Neural progenitor cell (in vitro differentiated cells): ENCODE results near the gene NAA40. TPM values are rescaled to one million over a fixed set of nuclear protein-coding genes. Genes with fewer than 3 reads are reported as not detected.

ENCODE experiments used
- DNase-seq: peaks from one replicate; pipeline ENCODE4 v3.0.0-alpha.2; 2016; ENCODE audit warnings: low spot score
- H2AFZ ChIP-seq: fragments of 200-600 bp; sonication (generic); replicated peaks from 2 replicates; pipeline ENCODE4 v1.6.1; 2016; ENCODE audit warnings: antibody characterized with exemption
- H3F3A ChIP-seq: fragments of 200-600 bp; sonication (generic); 2 replicates; pipeline ENCODE4 v1.6.1; 2016; ENCODE audit warnings: antibody characterized with exemption, low read depth
- H3K27ac ChIP-seq: fragments of 200-600 bp; sonication (generic); 2 replicates; pipeline ENCODE4 v1.5.1; 2016; ENCODE audit warnings: mild to moderate bottlenecking
- H3K27me3 ChIP-seq: fragments of 200-600 bp; sonication (generic); 2 replicates; pipeline ENCODE4 v1.6.1; 2016; ENCODE audit warnings: mild to moderate bottlenecking, moderate library complexity
- H3K36me3 ChIP-seq: fragments of 200-600 bp; sonication (generic); 2 replicates; pipeline ENCODE4 v1.5.1; 2016
- H3K4me1 ChIP-seq: fragments of 200-600 bp; sonication (generic); 2 replicates; pipeline ENCODE4 v1.6.1; 2016; ENCODE audit warnings: mixed run types
- H3K4me2 ChIP-seq: fragments of 200-600 bp; sonication (generic); 2 replicates; pipeline ENCODE4 v1.6.1; 2016
- H3K4me3 ChIP-seq: fragments of 200-600 bp; sonication (generic); 2 replicates; pipeline ENCODE4 v1.5.1; 2016
- H3K79me2 ChIP-seq: fragments of 200-600 bp; sonication (generic); 2 replicates; pipeline ENCODE4 v1.6.1; 2016; ENCODE audit warnings: low read depth
- H3K9ac ChIP-seq: fragments of 200-600 bp; sonication (generic); 2 replicates; pipeline ENCODE4 v1.6.1; 2016
- H3K9me3 ChIP-seq: fragments of 200-600 bp; sonication (generic); 2 replicates; pipeline ENCODE4 v1.5.1; 2016; ENCODE audit warnings: low read depth
- H4K20me1 ChIP-seq: fragments of 200-600 bp; sonication (generic); 2 replicates; pipeline ENCODE4 v1.6.1; 2016; ENCODE audit warnings: low read depth
- H3K27ac Mint-ChIP-seq: 3 replicates; pipeline ENCODE4 v1.8.0; 2021; ENCODE audit warnings: mixed read lengths
- H3K27me3 Mint-ChIP-seq: 2 replicates; pipeline ENCODE4 v1.8.0; 2022; ENCODE audit warnings: low read depth, mild to moderate bottlenecking, inconsistent platforms, moderate library complexity, mixed read lengths; ENCODE audit not compliant: insufficient read depth
- H3K36me3 Mint-ChIP-seq: 3 replicates; pipeline ENCODE4 v1.8.0; 2021; ENCODE audit warnings: mixed read lengths
- H3K4me1 Mint-ChIP-seq: 3 replicates; pipeline ENCODE4 v1.8.0; 2021; ENCODE audit warnings: mixed read lengths
- H3K4me3 Mint-ChIP-seq: 3 replicates; pipeline ENCODE4 v1.8.0; 2021; ENCODE audit warnings: mild to moderate bottlenecking, moderate library complexity, mixed read lengths
- H3K9me3 Mint-ChIP-seq: 3 replicates; pipeline ENCODE4 v1.8.0; 2020; ENCODE audit warnings: mixed read lengths
- EZH2 ChIP-seq: fragments of 200-600 bp; sonication (generic); IDR thresholded peaks from 2 replicates; pipeline ENCODE4 v1.6.1; 2017; ENCODE audit warnings: antibody characterized with exemption, mild to moderate bottlenecking, moderate library complexity
- EZH2phosphoT487 ChIP-seq: fragments of 200-600 bp; sonication (generic); IDR thresholded peaks from 2 replicates; pipeline ENCODE4 v1.6.1; 2017; ENCODE audit warnings: antibody characterized with exemption
- total RNA-seq: library from RNA; depleted of rRNA; stranded (reverse); fragments of >200 nt; gene quantifications from 2 replicates; pipeline ENCODE4 v1.2.3, GENCODE V29; 2015; ENCODE audit warnings: low replicate concordance
- TF ChIP-seq, protein P1 (sequence below): fragments of 200-600 bp; sonication (generic); IDR thresholded peaks from 2 replicates; pipeline ENCODE4 v1.5.1; 2017; ENCODE audit warnings: antibody characterized with exemption, mild to moderate bottlenecking

NAA40 gene
- total RNA-seq, 1 donor from 2014 or later, result 38.7 TPM

DNA sequence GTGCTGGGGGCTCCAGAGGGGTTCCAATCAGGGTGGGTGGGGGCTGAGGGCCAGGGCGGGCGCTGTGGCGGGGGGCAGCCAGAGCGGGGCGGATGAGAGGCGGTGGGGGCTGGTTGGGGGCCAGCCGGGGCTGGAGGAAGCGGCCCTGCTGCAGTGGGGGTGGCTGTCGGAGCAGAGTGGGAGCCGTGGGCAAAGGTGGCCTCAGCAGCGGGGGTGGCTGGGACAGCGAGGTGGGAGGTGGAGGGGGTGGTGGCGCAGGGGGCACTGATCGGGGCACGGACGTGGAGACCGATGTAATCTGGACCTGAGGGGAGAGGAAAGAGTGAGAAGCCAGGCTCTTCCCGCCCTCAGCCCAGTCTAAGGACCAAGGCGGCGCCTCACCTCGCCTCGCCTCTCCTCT, 26.9 kb upstream of the NAA40 start:
- H3K36me3 ChIP-seq, result no peaks in the 10 kb centered on the region
- H3K79me2 ChIP-seq, result peaks cover 47% of the 10 kb centered on the region
- no peak overlapping the region for H3K4me3 ChIP-seq
- H3K36me3 Mint-ChIP-seq, result peaks cover 10% of the 10 kb centered on the region
- TF ChIP-seq EZH2phosphoT487, result no peak
- no peak for TF ChIP-seq EZH2
- TF ChIP-seq, protein P1, sequence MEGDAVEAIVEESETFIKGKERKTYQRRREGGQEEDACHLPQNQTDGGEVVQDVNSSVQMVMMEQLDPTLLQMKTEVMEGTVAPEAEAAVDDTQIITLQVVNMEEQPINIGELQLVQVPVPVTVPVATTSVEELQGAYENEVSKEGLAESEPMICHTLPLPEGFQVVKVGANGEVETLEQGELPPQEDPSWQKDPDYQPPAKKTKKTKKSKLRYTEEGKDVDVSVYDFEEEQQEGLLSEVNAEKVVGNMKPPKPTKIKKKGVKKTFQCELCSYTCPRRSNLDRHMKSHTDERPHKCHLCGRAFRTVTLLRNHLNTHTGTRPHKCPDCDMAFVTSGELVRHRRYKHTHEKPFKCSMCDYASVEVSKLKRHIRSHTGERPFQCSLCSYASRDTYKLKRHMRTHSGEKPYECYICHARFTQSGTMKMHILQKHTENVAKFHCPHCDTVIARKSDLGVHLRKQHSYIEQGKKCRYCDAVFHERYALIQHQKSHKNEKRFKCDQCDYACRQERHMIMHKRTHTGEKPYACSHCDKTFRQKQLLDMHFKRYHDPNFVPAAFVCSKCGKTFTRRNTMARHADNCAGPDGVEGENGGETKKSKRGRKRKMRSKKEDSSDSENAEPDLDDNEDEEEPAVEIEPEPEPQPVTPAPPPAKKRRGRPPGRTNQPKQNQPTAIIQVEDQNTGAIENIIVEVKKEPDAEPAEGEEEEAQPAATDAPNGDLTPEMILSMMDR, result no peak
- no peak overlapping the region for H3K27ac Mint-ChIP-seq
- no peak overlapping the region for H3K4me3 Mint-ChIP-seq
- H3K9ac ChIP-seq, result no peak overlapping the region
- H3K27me3 ChIP-seq, result no peaks in the 10 kb centered on the region
- H3F3A ChIP-seq, result peaks cover 85% of the 10 kb centered on the region
- no peaks in the 10 kb centered on the region for H3K9me3 ChIP-seq
- H2AFZ ChIP-seq, result no peak overlapping the region
- H3K4me2 ChIP-seq, result no peak overlapping the region
- peaks cover 5% of the 10 kb centered on the region for H3K27me3 Mint-ChIP-seq
- peaks cover 49% of the 10 kb centered on the region for H3K4me1 Mint-ChIP-seq
- DNase-seq, result no peak
- no peaks in the 10 kb centered on the region for H3K9me3 Mint-ChIP-seq
- peak overlapping the region; percentile 80 for H3K27ac ChIP-seq
- H4K20me1 ChIP-seq, result peaks cover 96% of the 10 kb centered on the region
- H3K4me1 ChIP-seq, result peaks cover 62% of the 10 kb centered on the region

DNA sequence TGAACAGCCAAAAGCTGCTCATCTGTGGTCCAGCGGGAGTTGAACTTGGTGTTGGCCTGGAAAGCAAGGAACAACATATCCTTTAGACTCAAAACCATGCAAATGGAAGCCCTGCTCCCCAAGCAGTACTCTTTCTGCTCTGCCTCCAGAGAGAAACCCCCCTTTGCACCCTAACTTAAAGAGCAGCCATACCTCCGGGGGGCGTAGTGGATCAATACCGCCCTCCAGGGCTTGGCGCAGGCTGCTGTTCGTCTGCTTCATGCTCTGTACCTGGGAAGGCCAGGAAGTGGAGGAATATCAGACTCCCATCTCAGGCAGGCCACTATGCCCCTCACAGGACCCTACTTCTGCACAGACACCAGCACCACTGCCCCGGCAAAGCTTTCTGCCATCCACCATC, 26.1 kb upstream of the NAA40 start:
- peaks cover 88% of the 10 kb centered on the region for H4K20me1 ChIP-seq
- no peak overlapping the region for H3K9ac ChIP-seq
- Mint-ChIP-seq H3K27ac (no peak overlapping the region), H3K9me3 (no peaks in the 10 kb centered on the region), H3K4me3 (peak overlapping the region; percentile 30), H3K27me3 (peaks cover 6% of the 10 kb centered on the region), H3K4me1 (peaks cover 45% of the 10 kb centered on the region), H3K36me3 (peaks cover 10% of the 10 kb centered on the region)
- H3K27me3 ChIP-seq, result no peaks in the 10 kb centered on the region
- H3K9me3 ChIP-seq, result no peaks in the 10 kb centered on the region
- peaks cover 60% of the 10 kb centered on the region for H3K4me1 ChIP-seq
- no peaks in the 10 kb centered on the region for H3K36me3 ChIP-seq
- no peak overlapping the region for H2AFZ ChIP-seq
- peak overlapping the region; percentile 22 for H3K4me2 ChIP-seq
- peak overlapping the region; percentile 80 for H3K27ac ChIP-seq
- peaks cover 83% of the 10 kb centered on the region for H3F3A ChIP-seq
- no peak for TF ChIP-seq EZH2
- TF ChIP-seq, protein P1, result peak; percentile 8
- H3K79me2 ChIP-seq, result peaks cover 47% of the 10 kb centered on the region
- H3K4me3 ChIP-seq, result no peak overlapping the region
- DNase-seq, result no peak

DNA sequence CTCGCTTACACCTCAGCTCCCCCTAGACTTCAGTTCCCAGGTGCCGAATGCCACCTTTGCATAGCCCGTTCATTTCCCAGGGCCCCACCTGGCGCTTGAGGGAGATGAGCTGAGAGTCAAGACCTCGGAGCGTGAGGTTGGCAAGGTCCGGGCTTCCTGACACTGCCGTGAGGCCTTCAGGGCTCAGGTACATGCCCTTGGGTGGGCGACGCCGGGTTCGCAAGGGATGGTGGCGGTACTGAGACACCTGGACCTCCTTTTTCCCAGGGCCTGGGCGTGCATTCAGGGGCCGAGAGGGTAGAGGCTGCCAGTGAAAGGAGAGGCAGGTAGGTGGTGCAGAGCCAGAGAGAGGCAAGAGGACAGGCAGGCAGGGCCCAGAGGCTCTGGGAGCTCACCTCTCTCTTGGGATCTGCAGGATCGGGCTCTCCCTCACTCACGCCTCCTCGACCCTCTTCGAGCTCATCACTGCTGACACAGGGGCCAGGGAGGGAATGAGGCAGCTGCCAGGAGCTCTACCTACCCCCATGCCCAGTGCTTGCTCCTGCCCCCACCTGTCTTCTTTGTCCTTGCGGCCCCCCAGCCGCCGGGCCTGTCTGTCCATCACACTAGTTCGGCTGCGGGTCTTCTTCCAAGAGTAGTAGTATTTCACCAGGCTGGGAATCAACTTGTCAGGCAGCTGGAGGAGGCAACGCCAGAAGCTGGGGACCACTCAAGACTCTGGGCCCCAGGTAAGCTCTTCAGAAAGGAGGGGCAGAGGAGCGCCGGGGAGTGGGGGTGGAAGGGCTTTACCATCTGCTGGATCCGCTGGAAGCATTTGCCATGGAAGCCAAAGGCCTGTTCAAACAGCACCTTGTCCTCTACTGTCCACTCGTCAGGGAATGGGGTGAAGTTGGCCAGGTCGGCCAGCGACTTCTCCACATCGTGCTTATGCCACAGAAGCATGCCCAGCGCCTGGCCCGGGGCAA, 24.7 kb upstream of the NAA40 start:
- Histone ChIP-seq H3K27ac (peak overlapping the region; percentile 60), H3K4me3 (peak overlapping the region; percentile 95), H2AFZ (no peak overlapping the region), H3K27me3 (no peaks in the 10 kb centered on the region), H3K79me2 (peaks cover 47% of the 10 kb centered on the region), H3K36me3 (no peaks in the 10 kb centered on the region), H3K9me3 (no peaks in the 10 kb centered on the region), H3K9ac (no peak overlapping the region), H3K4me2 (peak overlapping the region; percentile 95), H3K4me1 (peaks cover 56% of the 10 kb centered on the region), H3F3A (peaks cover 83% of the 10 kb centered on the region), H4K20me1 (peaks cover 76% of the 10 kb centered on the region)
- Mint-ChIP-seq H3K4me1 (peaks cover 41% of the 10 kb centered on the region), H3K36me3 (peaks cover 10% of the 10 kb centered on the region), H3K9me3 (no peaks in the 10 kb centered on the region), H3K4me3 (peak overlapping the region; percentile 80), H3K27me3 (peaks cover 7% of the 10 kb centered on the region), H3K27ac (peak overlapping the region; percentile 57)
- no peak for DNase-seq
- TF ChIP-seq, protein P1, result no peak
- TF ChIP-seq EZH2, result no peak
- no peak for TF ChIP-seq EZH2phosphoT487
